ENCODE results near the gene KCNJ16. TPM values are rescaled to one million over a fixed set of nuclear protein-coding genes. Genes with fewer than 3 reads are reported as not detected.

Gene KCNJ16
- total RNA-seq, 1 experiment from 2014 or later, result not detected

GRCh38 chr17:70124723-70125122, 49.7 kb downstream of the KCNJ16 start:
- intact Hi-C loops (cut with micrococcal nuclease; ENCODE audit: unreplicated experiment), result no loop called here
- BruUV-seq (replicated peaks), result no TSS peak

GRCh38 chr17:70127221-70127873, 52.3 kb downstream of the KCNJ16 start:
- Histone ChIP-seq H3K4me1 (ENCODE audit: control insufficient read depth, insufficient read depth, low read length) (no peaks in the 10 kb centered on the region), H3K4me3 (ENCODE audit: low read depth in 2 of 2, low read length in 2 of 2) (no peak overlapping the region), H3K36me3 (ENCODE audit: control insufficient read depth, insufficient read depth, low read length) (no peaks in the 10 kb centered on the region), H3K9me3 (ENCODE audit: control insufficient read depth, insufficient read depth, low read depth, low read length) (no peaks in the 10 kb centered on the region), H3K27me3 (ENCODE audit: control insufficient read depth, insufficient read depth, low read length) (no peaks in the 10 kb centered on the region), H3K27ac (ENCODE audit: low read length) (no peak overlapping the region)
- DNase-seq (ENCODE audit: low read depth, low spot score), result no peak
- intact Hi-C loops (cut with micrococcal nuclease; ENCODE audit: unreplicated experiment) (no loop called here), in situ Hi-C loops (cut with HindIII; ENCODE audit: low pct_unique_long_range_greater_than_20kb, low sequenced_read_pairs) (no loop called here)
- ChIA-PET CTCF (no interaction called here), POLR2A (interaction anchor here (0.5 kb wide), 1 partner anchor 1666 kb away, joined by 3 read pairs; no protein-coding TSS in a partner anchor)
- BruUV-seq (replicated peaks), result no TSS peak
- TF ChIP-seq SIN3A (IDR thresholded peaks at IDR 0.05; ENCODE audit: borderline replicate concordance, insufficient read depth, low read depth, low read length) (no peak), REST (IDR thresholded peaks at IDR 0.05; ENCODE audit: insufficient read depth in 1 of 2, low read depth in 2 of 2, low read length in 1 of 2) (no peak), TCF7L2 (IDR thresholded peaks at IDR 0.05; ENCODE audit: low read depth, low read length) (no peak), POLR2AphosphoS5 (IDR thresholded peaks at IDR 0.05; ENCODE audit: low read depth, low read length) (no peak)
- TF ChIP-seq, protein P1, sequence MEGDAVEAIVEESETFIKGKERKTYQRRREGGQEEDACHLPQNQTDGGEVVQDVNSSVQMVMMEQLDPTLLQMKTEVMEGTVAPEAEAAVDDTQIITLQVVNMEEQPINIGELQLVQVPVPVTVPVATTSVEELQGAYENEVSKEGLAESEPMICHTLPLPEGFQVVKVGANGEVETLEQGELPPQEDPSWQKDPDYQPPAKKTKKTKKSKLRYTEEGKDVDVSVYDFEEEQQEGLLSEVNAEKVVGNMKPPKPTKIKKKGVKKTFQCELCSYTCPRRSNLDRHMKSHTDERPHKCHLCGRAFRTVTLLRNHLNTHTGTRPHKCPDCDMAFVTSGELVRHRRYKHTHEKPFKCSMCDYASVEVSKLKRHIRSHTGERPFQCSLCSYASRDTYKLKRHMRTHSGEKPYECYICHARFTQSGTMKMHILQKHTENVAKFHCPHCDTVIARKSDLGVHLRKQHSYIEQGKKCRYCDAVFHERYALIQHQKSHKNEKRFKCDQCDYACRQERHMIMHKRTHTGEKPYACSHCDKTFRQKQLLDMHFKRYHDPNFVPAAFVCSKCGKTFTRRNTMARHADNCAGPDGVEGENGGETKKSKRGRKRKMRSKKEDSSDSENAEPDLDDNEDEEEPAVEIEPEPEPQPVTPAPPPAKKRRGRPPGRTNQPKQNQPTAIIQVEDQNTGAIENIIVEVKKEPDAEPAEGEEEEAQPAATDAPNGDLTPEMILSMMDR (IDR thresholded peaks at IDR 0.05), result no peak
- ATAC-seq, result no peak

More at GRCh38 chr17:70124723-70125122, 49.7 kb downstream of the KCNJ16 start:
- ChIA-PET POLR2A (no interaction called here), CTCF (no interaction called here)
- in situ Hi-C loops (cut with HindIII; ENCODE audit: low pct_unique_long_range_greater_than_20kb, low sequenced_read_pairs), result no loop called here
- DNase-seq (ENCODE audit: low read depth, low spot score), result no peak
- Histone ChIP-seq H3K4me1 (ENCODE audit: control insufficient read depth, insufficient read depth, low read length) (no peaks in the 10 kb centered on the region), H3K36me3 (ENCODE audit: control insufficient read depth, insufficient read depth, low read length) (no peaks in the 10 kb centered on the region), H3K27ac (ENCODE audit: low read length) (no peak overlapping the region), H3K27me3 (ENCODE audit: control insufficient read depth, insufficient read depth, low read length) (no peaks in the 10 kb centered on the region), H3K9me3 (ENCODE audit: control insufficient read depth, insufficient read depth, low read depth, low read length) (no peaks in the 10 kb centered on the region), H3K4me3 (ENCODE audit: low read depth in 2 of 2, low read length in 2 of 2) (no peak overlapping the region)
- TF ChIP-seq SIN3A (IDR thresholded peaks at IDR 0.05; ENCODE audit: borderline replicate concordance, insufficient read depth, low read depth, low read length) (no peak), POLR2AphosphoS5 (IDR thresholded peaks at IDR 0.05; ENCODE audit: low read depth, low read length) (no peak), TCF7L2 (IDR thresholded peaks at IDR 0.05; ENCODE audit: low read depth, low read length) (no peak), REST (IDR thresholded peaks at IDR 0.05; ENCODE audit: insufficient read depth in 1 of 2, low read depth in 2 of 2, low read length in 1 of 2) (no peak)
- TF ChIP-seq, protein P1 (IDR thresholded peaks at IDR 0.05), result no peak
- ATAC-seq, result no peak
